Activated T-cell treated with anti-CD3 and anti-CD28 coated beads, Interleukin-2, amount 50 U/mL, for 24 hours (primary cell): ENCODE measurements around the gene NDUFA12.
A peak's percentile ranks its signal among the peaks of the same experiment; 100 is the strongest.
"Not testable (repeated sequence)": the region's sequence is repeated elsewhere in the genome, so short reads cannot be mapped to it uniquely, and the experiment has no call there.

Experiments
- DNase-seq: peaks from one replicate; pipeline ENCODE4 v3.0.0-alpha.2; 2020
- H3K27ac Mint-ChIP-seq: 2 replicates; pipeline ENCODE4 v1.8.0; 2020; ENCODE audit warnings: mild to moderate bottlenecking, mixed read lengths
- H3K27me3 Mint-ChIP-seq: 2 replicates; pipeline ENCODE4 v1.8.0; 2020; ENCODE audit warnings: mixed read lengths
- H3K36me3 Mint-ChIP-seq: 2 replicates; pipeline ENCODE4 v1.8.0; 2020; ENCODE audit warnings: low read depth, mixed read lengths
- H3K4me1 Mint-ChIP-seq: 2 replicates; pipeline ENCODE4 v1.8.0; 2020; ENCODE audit warnings: low read depth, mixed read lengths
- H3K4me3 Mint-ChIP-seq: 2 replicates; pipeline ENCODE4 v1.8.0; 2020; ENCODE audit warnings: mild to moderate bottlenecking, moderate library complexity, mixed read lengths
- H3K9me3 Mint-ChIP-seq: 2 replicates; pipeline ENCODE4 v1.8.0; 2020; ENCODE audit warnings: mixed read lengths

NDUFA12 gene

GRCh38 chr12:94994312-94994711 is 9.2 kb downstream of the NDUFA12 start:
- H3K27me3 Mint-ChIP-seq = no peaks in the 10 kb centered on the region
- no peak overlapping the region for H3K4me3 Mint-ChIP-seq
- H3K4me1 Mint-ChIP-seq = peaks cover 48% of the 10 kb centered on the region
- peak overlapping the region; percentile 22 for H3K27ac Mint-ChIP-seq
- no peaks in the 10 kb centered on the region for H3K9me3 Mint-ChIP-seq
- no peak for DNase-seq
- H3K36me3 Mint-ChIP-seq = peaks cover 80% of the 10 kb centered on the region

- Mint-ChIP-seq H3K36me3 (peaks cover 80% of the 10 kb centered on the region), H3K4me1 (peaks cover 48% of the 10 kb centered on the region)
- H3K27ac Mint-ChIP-seq, H3K9me3 Mint-ChIP-seq, H3K4me3 Mint-ChIP-seq, H3K27me3 Mint-ChIP-seq, DNase-seq: not testable (repeated sequence)
Observed at GRCh38 chr12:94993855-94994254, 9.6 kb downstream of the NDUFA12 start.

GRCh38 chr12:94990222-94990621 is 13.3 kb downstream of the NDUFA12 start:
- H3K4me3 Mint-ChIP-seq = no peak overlapping the region

GRCh38 chr12:94988471-94988870 is 15.0 kb downstream of the NDUFA12 start:
- Mint-ChIP-seq H3K27ac (peak overlapping the region; percentile 76), H3K4me1 (peaks cover 58% of the 10 kb centered on the region), H3K4me3 (no peak overlapping the region), H3K36me3 (peaks cover 68% of the 10 kb centered on the region), H3K9me3 (no peaks in the 10 kb centered on the region), H3K27me3 (no peaks in the 10 kb centered on the region)
- DNase-seq = no peak

More at GRCh38 chr12:94990222-94990621, 13.3 kb downstream of the NDUFA12 start:
- no peak for DNase-seq
- Mint-ChIP-seq H3K36me3 (peaks cover 75% of the 10 kb centered on the region), H3K27ac (peak overlapping the region; percentile 65), H3K4me1 (peaks cover 58% of the 10 kb centered on the region), H3K9me3 (no peaks in the 10 kb centered on the region), H3K27me3 (no peaks in the 10 kb centered on the region)

GRCh38 chr12:94987801-94988200 is 15.7 kb downstream of the NDUFA12 start:
- Mint-ChIP-seq H3K4me3 (no peak overlapping the region), H3K4me1 (peaks cover 63% of the 10 kb centered on the region), H3K27me3 (no peaks in the 10 kb centered on the region), H3K36me3 (peaks cover 67% of the 10 kb centered on the region), H3K9me3 (no peaks in the 10 kb centered on the region), H3K27ac (peak overlapping the region; percentile 22)
- no peak for DNase-seq

GRCh38 chr12:94987076-94987669 is 16.3 kb downstream of the NDUFA12 start:
- H3K4me3 Mint-ChIP-seq = no peak overlapping the region
- H3K36me3 Mint-ChIP-seq = peaks cover 66% of the 10 kb centered on the region
- peak overlapping the region; percentile 22 for H3K27ac Mint-ChIP-seq
- no peaks in the 10 kb centered on the region for H3K9me3 Mint-ChIP-seq
- DNase-seq = no peak
- H3K4me1 Mint-ChIP-seq = peaks cover 62% of the 10 kb centered on the region
- H3K27me3 Mint-ChIP-seq = no peaks in the 10 kb centered on the region

GRCh38 chr12:94985099-94985498 is 18.4 kb downstream of the NDUFA12 start:
- H3K27ac Mint-ChIP-seq, H3K27me3 Mint-ChIP-seq, H3K9me3 Mint-ChIP-seq, H3K4me3 Mint-ChIP-seq, DNase-seq: not testable (repeated sequence)
- Mint-ChIP-seq H3K36me3 (peaks cover 60% of the 10 kb centered on the region), H3K4me1 (peaks cover 71% of the 10 kb centered on the region)

GRCh38 chr12:94983321-94983720 is 20.2 kb downstream of the NDUFA12 start:
- DNase-seq = no peak
- Mint-ChIP-seq H3K27ac (no peak overlapping the region), H3K27me3 (no peaks in the 10 kb centered on the region), H3K4me1 (peaks cover 57% of the 10 kb centered on the region), H3K36me3 (peaks cover 49% of the 10 kb centered on the region), H3K9me3 (no peaks in the 10 kb centered on the region), H3K4me3 (no peak overlapping the region)

- no peaks in the 10 kb centered on the region for H3K27me3 Mint-ChIP-seq
- H3K27ac Mint-ChIP-seq = no peak overlapping the region
- H3K9me3 Mint-ChIP-seq = no peaks in the 10 kb centered on the region
- DNase-seq = no peak
- peaks cover 57% of the 10 kb centered on the region for H3K4me1 Mint-ChIP-seq
- H3K4me3 Mint-ChIP-seq = no peak overlapping the region
- H3K36me3 Mint-ChIP-seq = peaks cover 48% of the 10 kb centered on the region
Observed at GRCh38 chr12:94982456-94982855, 21.0 kb downstream of the NDUFA12 start.

- Mint-ChIP-seq H3K4me3 (no peak overlapping the region), H3K36me3 (peaks cover 48% of the 10 kb centered on the region), H3K27ac (no peak overlapping the region), H3K4me1 (peaks cover 53% of the 10 kb centered on the region), H3K27me3 (no peaks in the 10 kb centered on the region), H3K9me3 (no peaks in the 10 kb centered on the region)
- DNase-seq = no peak
Observed at GRCh38 chr12:94980577-94980976, 22.9 kb downstream of the NDUFA12 start.

- H3K27me3 Mint-ChIP-seq = no peaks in the 10 kb centered on the region
- H3K36me3 Mint-ChIP-seq = peaks cover 49% of the 10 kb centered on the region
- H3K4me3 Mint-ChIP-seq = no peak overlapping the region
- DNase-seq = no peak
- H3K4me1 Mint-ChIP-seq = peaks cover 55% of the 10 kb centered on the region
- H3K9me3 Mint-ChIP-seq = no peaks in the 10 kb centered on the region
- no peak overlapping the region for H3K27ac Mint-ChIP-seq
Observed at GRCh38 chr12:94979941-94980340, 23.6 kb downstream of the NDUFA12 start.

GRCh38 chr12:94977766-94978468 is 25.6 kb downstream of the NDUFA12 start:
- DNase-seq = no peak
- no peaks in the 10 kb centered on the region for H3K27me3 Mint-ChIP-seq
- peaks cover 50% of the 10 kb centered on the region for H3K36me3 Mint-ChIP-seq
- no peak overlapping the region for H3K4me3 Mint-ChIP-seq
- H3K4me1 Mint-ChIP-seq = peaks cover 43% of the 10 kb centered on the region
- peak overlapping the region; percentile 36 for H3K27ac Mint-ChIP-seq
- no peaks in the 10 kb centered on the region for H3K9me3 Mint-ChIP-seq

GRCh38 chr12:94973221-94973620 is 30.3 kb downstream of the NDUFA12 start:
- no peak for DNase-seq
- Mint-ChIP-seq H3K27me3 (no peaks in the 10 kb centered on the region), H3K9me3 (no peaks in the 10 kb centered on the region), H3K36me3 (peaks cover 67% of the 10 kb centered on the region), H3K27ac (no peak overlapping the region), H3K4me3 (no peak overlapping the region), H3K4me1 (peaks cover 19% of the 10 kb centered on the region)

- Mint-ChIP-seq H3K36me3 (peaks cover 63% of the 10 kb centered on the region), H3K4me3 (no peak overlapping the region), H3K27ac (no peak overlapping the region), H3K4me1 (peaks cover 15% of the 10 kb centered on the region), H3K9me3 (no peaks in the 10 kb centered on the region), H3K27me3 (no peaks in the 10 kb centered on the region)
- no peak for DNase-seq
Observed at GRCh38 chr12:94972795-94973194, 30.7 kb downstream of the NDUFA12 start.

GRCh38 chr12:94971923-94972322 is 31.6 kb downstream of the NDUFA12 start:
- H3K27ac Mint-ChIP-seq = no peak overlapping the region
- H3K36me3 Mint-ChIP-seq = peaks cover 61% of the 10 kb centered on the region

More at GRCh38 chr12:94971923-94972322, 31.6 kb downstream of the NDUFA12 start:
- no peaks in the 10 kb centered on the region for H3K27me3 Mint-ChIP-seq
- H3K9me3 Mint-ChIP-seq = no peaks in the 10 kb centered on the region
- DNase-seq = no peak
- no peak overlapping the region for H3K4me3 Mint-ChIP-seq
- peaks cover 9% of the 10 kb centered on the region for H3K4me1 Mint-ChIP-seq
